Fibroblast of skin of abdomen (primary cell): ENCODE results near the gene SLC8A1.

Experiments used
- DNase-seq: peaks from one replicate; pipeline ENCODE4 v3.0.0-alpha.2; 2013

Gene SLC8A1

DNA sequence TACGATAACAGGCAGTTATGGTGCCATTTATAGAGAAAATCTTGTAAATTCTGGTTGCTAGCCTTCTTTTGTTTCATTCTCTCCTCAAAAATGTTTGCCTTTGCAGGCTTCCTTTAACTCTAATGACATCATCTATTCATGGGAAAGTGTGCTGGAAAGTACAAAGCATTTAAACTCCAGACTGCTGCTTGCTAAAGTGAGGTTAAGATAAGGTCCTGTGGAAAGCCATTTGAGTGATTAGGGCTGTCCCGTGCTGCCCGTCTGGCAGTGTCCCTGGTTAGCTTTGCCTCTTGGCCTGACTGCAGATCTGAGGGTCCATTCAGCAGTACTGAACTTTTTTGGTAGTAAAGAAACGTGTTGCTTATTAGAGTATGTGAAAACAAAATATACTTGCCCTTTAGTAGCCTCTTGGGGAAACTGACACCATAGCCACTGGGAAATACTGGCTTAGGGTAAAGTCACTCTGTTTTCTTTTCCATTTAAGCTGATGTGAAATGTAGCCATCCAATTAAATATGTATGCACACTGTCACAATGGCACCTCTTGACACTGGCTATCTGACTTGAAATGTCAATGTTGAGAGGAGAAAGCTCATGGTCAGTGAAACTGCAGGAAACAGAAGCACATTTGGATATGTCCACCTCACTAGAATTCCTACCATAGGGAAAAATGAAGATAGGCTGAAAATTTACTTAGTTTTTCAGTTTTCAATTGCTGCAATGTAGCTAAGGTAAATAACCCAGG is 321.5 kb downstream of the SLC8A1 start:
- DNase-seq = no peak

DNA sequence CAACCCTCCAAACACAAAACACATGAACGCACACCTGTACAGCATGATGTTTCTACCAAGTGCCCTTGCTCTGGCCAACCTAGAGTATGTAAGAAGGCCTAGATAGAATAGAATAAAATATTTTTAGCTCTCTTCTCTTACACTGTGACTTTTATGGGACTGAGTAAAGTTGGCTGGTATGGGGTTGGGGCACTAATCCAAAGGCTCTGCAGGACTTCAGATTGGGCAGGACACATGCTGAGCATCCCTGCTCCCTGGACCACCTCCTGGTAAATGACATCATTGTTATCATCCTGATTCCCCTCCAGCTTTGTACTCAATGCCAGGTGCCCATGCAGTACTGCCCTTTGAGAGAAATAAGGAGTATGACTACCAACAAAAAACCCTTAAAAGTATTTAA is 322.2 kb downstream of the SLC8A1 start:
- DNase-seq = no peak

DNA sequence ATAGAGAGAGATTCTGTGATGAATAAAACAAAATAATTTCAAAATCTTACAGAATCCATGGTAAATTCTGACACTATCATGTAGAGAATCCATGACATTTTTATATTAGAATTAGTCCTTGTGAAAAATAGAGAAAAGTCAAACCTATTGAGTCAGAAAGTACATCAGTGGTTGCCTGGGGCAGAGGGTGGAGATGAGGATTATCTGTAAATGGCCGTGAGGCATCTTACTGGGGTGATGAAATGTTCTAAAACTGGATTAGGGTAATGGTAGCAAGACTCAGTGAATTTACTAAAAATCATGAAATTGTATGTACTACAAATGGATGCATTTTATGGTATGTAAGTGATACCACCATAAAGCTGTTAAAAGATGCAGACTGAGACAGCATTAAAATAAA is 323.1 kb downstream of the SLC8A1 start:
- no peak for DNase-seq

DNA sequence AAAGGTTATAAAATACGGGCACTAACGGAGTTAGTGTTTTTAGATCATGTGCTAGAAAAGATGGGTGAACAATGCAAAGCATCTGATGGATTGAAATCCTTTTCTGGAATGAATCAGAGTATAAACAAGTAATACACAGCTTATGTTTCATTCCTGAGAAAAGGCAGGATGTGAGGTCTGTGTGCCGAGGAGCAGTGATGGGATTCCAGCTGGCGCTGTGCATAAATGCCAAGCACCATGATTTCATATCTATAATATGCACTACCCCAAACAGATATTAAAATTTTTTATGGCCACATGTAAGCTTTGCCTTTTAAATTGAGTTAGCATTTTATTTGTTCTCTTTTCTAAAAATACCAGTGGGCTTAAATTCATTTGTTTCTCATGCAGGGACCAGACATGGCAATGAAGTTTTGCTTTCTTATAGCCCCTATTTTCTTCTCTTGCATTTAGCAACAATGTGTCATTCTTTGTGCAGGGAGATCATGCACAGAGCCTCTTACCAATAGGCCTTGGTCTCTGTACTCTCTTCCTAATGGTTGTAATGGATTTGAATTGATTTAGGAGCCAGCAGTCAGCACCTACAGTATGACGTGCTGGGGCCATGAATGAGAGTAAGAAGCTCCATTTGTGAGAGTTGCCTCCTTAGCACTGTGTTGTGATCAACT is 323.9 kb downstream of the SLC8A1 start:
- peak; percentile 91 for DNase-seq

DNA sequence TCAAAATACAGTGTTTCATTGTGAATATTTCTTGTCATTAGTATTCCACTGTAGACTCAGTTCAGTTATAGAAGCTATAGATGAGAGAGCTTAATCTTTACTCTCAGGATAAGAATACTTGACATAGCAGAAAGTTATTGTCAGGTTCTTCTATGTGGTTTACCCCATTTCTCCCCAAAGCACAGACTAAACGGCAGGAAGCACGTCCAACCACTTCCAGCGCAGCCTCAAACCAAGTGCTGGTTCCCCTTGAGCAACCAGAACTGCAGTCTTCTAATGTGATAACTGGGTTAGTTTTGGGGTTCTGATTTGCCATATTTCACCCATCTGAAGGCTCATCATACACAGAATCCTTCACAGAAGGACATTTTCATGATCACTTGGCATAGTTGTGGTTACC is 324.7 kb downstream of the SLC8A1 start:
- DNase-seq = peak; percentile 35

DNA sequence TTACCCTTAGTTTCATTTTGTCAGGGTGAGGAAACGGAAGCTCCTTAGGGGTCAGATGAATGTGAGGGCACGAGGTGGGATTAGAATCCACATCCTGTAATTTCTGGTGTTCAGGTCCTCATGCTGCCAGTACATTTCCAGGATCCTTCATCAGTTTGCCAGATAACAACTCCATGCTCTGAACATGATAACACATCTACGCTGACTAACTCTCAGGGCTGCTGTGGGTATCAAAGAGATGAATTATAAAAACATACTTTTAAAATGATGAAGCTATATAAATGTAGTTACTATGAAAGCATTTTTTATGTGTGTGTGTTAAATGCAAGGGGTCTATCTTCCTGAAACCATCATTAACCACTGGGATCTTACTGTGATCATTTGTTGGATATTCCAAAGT is 325.9 kb downstream of the SLC8A1 start:
- no peak for DNase-seq

DNA sequence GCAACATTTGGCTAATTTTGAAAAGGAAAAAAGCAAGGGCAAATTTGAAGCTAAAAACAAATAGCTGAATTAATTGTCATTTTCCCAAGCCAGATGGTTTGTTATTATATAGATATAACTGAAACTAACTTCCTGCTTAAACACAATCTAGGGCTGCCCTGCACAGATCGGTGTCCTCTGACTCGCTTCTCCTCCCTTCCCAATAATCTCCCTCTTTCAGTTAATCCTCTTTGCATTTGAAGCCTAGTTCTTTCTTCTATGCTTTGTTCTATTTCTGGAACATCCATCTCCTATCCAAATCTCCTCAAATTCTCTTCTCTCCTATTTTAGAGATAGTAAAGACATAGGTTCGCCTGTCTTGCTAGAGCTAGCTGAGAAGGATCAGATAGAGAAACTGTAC is 328.1 kb downstream of the SLC8A1 start:
- no peak for DNase-seq

DNA sequence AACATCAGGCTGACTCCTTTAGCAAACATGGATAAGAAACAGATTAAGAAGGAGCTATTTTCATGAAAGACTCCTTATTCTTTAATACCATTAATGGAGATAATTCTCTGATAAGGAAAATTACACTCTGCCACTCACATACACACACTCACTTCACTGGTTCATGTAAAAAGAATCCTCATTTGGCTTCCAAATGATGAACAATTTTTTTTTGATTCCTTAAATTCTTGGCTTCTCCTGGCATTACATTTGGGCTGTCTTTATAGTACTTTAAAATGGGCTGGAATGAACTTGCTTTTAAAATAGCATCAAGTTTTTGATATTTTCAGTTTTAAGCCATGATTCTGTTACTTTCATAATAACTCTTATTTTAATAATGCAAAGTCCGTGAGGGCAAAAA is 328.6 kb downstream of the SLC8A1 start:
- peak; percentile 47 for DNase-seq

DNA sequence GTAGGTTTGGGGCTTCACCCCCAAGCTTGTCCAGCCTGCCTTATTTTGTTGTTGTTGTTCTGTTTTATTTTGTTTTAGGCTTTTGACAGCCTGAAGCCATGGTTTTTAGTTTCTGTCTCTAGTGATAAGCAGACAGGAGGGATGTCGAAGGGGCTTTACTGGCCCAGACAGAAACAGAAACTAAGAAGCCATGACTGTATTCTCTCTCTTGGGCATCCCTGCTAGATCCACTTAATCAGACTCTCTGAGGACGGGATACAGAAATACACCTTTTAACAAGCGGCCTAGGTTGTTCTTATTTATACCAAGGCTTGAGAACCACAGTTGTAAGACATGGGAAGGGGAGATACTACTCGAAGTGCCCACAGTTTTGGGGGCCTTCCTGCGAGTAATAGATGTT is 330.9 kb downstream of the SLC8A1 start:
- no peak for DNase-seq

DNA sequence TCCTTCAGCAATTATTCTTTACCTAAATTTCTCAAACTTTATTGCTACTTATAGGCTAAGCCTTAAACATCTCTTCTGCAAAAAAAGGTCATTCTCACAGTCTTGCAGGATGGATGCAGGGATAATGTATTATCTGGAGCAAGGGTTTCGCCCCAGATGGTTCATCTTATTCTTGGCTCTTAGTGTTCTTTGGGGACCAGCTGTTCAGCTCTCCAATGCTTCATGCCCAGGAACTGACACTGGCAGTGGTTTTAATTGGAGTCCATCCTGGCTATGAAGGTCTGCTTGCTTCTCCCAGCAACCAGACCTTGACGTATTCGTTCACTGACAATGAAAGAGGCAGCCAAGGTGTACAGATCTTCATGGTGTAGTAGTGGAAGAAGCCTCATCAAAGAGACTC is 331.9 kb downstream of the SLC8A1 start:
- no peak for DNase-seq

DNA sequence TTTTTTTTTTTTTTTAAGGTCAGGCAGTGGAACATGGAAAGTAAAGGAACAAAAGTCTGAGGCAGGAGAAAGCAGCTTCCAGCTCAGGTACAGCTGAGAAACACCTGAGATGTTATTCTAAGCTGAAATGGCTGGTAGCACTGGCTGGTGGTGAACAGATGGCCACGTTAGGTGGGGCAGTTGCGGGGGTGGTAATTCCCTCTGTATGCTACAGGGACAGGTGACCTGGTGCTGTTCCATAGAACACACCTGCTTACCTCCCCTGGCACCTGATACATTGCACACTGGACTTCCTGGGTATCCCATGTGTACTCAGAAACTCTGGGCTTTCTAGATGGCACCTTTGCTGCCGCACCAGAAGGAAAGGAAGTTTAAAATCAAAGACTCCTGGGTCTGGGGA is 333.3 kb downstream of the SLC8A1 start:
- no peak for DNase-seq

DNA sequence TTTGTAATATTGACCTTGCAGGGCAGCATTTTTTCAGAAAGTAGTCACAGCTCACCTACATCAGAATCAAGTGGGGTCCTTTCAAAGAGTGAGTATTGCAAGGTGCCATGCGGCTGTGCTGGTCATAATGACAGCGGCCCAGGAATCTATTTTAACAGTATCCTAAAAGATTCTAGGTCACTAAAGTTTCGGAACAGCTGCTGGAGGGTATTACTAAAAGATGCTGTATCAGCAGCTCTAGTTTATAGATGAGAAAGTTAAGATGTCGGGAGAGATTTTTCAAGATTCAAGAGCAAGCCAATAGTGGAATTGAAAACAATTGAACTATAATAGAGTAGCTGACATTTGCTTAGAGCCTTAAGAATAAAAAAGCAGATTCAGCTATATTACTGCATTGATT is 336.0 kb downstream of the SLC8A1 start:
- no peak for DNase-seq

DNA sequence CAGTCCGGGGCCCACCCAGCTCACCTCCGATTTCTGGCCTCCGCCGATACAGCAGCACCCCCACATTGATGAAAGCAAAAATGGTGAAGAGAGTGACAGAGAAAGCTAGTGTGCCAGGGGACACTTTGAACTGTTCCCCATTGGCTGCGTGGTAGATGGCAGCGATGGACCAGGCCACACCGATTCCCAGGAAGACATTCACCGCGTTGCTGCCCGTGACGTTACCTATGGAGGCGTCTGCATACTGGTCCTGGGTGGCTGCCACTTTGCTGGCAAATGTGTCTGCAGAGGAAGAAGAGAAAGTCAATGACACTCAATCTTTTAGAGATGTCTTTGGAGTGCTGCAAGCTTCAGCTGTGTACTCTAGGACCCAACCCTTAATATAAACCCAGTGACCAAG is 336.5 kb downstream of the SLC8A1 start:
- no peak for DNase-seq

DNA sequence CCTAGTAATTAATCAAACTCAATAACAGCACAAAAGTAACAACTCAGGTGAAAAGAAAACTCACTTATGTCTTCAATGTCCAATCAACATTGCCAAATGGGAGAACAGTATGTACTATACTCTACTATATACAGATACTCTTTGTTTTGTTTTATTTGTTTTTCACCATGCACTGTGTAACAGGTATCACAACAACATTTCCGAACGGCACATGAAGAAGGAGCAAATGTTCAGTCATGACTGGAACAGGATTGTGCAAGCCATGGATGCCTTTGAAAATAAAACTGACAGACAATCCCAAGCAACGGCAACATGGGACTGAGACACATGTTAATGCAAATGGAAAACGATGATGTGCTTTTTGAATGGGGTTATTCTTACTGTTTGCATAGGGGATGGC is 337.9 kb downstream of the SLC8A1 start:
- no peak for DNase-seq

DNA sequence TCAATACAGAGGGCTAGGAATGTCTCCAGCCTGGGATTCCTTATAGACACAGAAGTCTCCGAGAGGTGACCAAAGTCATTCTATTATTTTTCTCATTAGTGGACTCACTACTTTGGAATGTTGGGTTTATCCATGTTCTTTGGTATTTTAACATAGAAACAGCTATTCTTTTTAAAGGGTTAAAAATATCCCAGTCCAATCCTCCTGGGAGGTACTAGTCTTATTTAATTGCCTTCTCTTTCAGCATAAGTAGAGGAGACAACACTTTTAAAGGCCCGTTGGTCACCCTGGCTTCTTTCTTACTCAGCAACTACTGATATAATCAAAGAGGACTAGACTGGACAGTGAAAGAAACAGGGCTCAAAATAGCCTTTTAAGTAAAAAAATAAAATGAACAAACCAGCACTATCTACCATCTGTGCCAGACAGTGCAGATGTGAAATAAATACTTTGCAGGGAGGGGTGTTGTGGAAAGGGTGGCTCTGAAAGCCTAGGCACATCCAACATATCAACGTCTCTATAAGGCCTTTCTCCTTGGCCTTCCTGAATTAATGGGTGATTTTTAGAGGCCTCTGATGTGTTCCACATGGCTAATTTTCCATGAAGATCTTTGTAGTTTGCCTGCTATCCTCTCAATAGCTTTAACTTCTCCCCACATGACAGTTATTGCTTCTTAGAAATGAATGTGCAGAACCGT is 338.5 kb downstream of the SLC8A1 start:
- DNase-seq = peak; percentile 74

DNA sequence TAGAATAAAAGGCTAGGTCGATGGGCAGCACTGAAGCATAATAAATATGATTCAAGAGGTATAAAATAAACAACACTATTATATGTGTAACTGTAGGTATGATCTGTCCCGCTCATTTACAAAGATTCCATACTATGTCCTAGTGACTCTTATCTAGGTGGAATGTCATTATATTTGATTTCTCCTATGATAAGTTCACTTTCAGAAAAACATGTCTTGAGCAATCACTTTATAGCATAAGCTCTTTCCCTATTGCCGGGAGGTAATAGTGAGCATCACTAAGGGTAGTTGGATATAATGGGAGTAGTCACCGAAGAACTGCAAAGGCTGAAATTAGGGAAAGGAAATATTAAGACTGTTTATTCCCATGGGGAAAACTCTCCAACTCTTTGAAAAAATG is 342.5 kb downstream of the SLC8A1 start:
- DNase-seq = no peak

DNA sequence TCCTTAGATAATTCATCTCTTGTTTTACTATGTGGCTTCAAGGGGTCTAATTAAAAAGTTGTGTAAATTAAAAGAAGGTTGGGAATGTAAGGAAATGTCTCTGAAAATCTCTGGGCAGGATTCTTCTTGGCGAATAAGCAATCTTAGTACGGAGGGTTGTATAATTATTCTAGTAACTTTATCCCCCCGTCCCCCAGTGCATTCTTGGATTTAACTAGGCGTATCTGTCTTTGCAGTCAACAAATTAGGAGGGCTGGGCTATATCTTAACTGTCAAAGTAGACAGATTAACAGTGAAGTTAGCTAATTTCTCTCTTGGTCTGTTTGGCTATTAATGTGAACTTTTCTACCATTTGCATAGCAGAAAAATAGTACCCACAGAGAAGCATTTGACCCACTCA is 343.0 kb downstream of the SLC8A1 start:
- no peak for DNase-seq

DNA sequence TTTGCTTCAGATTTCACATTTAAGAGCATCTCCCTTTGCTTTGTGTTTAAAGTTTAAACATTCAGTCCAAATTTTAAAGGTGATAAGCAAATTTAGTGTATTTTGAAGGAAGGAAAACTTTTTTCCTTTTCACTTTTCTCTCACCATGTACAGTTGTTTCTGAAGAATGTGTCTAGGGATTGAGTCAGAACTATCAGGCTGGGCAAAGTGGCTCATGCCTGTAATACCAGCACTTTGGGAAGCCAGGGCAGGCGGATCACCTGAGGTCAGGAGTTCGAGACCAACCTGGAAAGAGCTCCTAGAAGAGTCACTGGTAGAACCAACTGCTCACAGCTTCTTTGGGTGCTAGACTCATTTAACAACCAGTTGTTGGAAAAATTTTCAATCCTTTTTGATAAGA is 345.8 kb downstream of the SLC8A1 start:
- DNase-seq = peak; percentile 34

DNA sequence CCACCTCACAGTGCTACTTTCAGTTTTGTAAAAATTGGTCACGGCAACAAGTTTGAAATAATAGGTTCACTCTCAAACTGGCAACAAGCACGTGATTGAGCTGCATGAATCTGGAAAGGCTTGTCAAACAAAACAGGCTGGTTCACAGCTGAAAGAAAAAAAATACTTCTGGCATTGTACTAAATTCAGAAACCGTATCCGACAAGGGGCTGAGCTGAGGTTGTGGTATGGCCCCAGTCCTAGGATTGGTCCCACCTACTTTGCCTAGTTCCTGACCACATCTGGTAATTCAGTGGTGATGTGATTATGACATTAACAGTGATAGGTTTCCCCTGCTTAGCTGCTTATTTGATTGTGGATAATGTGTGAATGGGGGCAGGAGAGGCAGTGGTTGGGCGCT is 346.3 kb downstream of the SLC8A1 start:
- DNase-seq = peak; percentile 84

DNA sequence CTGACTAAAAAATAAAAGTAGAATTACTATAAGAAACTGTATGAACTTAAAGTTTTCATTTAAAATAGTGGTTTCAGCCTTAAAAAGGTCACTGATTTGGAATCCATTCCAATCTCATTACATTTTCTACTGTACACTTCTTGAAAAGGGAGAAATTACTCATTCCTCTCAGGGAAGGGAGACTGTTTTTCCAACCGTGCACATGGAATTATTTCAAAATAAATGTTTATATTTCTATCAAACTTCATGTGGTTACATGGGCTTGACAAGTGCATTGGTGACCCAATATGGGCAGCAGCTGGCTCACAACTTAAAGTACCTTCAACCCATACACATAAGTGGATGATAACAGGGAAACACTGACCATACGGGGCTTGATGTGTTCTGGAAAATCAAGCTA is 348.3 kb downstream of the SLC8A1 start:
- peak; percentile 79 for DNase-seq

DNA sequence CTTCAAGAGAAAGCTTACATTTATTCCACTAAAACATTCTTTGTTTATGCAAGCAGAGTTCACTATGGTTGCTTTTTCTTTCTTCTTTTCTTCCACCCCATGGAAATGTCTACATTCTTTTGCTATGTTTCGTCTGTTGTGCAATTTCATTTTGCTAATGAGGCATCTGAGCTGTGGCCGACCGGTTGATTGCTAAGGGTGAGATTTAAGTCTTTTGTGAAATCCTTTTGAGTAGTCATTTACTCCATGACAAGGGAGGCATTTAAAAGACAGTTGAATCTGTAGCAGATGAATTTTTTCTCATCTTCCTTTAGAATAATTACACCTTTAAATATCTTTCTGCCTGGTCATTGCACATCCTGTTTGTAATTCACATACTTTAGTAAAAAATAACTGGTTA is 348.7 kb downstream of the SLC8A1 start:
- peak; percentile 90 for DNase-seq

DNA sequence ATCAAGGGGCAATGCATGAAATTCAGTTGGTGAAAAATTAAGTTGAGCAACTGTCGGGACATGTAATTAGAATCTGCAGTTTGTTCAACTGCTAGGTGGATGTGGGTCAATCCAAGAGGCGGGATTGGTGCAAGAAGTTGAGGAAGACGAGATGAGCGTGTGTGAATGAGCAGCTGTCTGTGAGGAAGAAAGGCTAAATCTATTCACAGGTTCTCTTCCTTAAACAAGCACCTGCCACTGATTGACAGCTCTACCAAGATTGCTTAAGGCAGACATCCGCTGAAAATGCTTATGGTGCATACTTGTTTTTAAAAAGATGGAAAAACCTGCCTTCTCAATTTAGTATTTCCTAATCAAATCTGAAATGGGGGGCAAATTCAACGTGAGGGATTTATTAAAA is 349.4 kb downstream of the SLC8A1 start:
- no peak for DNase-seq

DNA sequence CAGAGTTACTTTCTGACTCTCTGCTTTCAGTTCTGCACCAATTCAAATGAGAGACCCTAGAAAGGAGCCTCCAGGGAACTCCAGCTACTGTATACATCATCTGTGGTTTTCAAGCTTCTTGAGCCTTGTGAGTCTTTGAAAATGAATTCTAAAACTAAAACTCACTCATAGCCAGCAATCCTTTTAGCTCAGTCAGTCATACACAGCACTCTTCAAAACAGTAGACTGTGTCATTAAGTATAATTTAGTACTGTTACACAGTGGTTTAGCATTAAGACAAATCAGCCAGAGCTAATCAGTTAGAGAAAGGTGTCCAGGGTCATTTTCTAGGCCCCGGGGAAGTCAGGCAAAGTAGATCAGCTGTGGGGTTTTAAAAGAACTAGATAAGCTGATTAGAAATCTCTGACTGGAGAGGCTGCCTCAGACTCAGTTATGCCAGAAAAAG is 350.7 kb downstream of the SLC8A1 start:
- peak; percentile 93 for DNase-seq

DNA sequence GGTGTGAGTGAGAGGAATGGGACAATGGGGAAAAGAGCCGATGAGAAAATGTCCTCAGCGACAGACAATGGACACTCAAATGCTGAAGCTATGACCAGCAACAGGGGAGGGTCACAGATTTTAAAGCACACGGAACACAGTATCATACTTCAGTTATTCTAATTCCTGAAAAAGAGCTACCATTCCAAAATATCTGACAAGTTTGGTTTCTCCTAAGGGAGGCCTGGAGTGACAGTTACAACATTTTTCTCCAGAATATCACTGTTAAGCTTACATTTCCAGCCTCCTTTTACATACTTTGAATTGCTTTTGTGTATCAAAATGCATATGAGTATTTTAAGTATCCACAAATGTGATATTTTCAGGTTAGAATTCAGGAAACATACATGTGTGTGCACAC is 351.2 kb downstream of the SLC8A1 start:
- DNase-seq = no peak
